Measurements from ENCODE around the gene NUAK2.

- TF ChIP-seq BHLHE40 (IDR thresholded peaks at IDR 0.05; ENCODE audit: borderline replicate concordance): no peak
- TF ChIP-seq SP1 (IDR thresholded peaks at IDR 0.05): no peak
These were observed 10.4 kb downstream of the NUAK2 start for GRCh38 chr1:205310976-205311704.

All from HEK293T (cell line).